ENCODE results near the gene MED26. TPM values are rescaled to one million over a fixed set of nuclear protein-coding genes. Genes with fewer than 3 reads are reported as not detected.

MED26 gene
- total RNA-seq, 1 experiment from 2014 or later = 11.4 TPM

DNA sequence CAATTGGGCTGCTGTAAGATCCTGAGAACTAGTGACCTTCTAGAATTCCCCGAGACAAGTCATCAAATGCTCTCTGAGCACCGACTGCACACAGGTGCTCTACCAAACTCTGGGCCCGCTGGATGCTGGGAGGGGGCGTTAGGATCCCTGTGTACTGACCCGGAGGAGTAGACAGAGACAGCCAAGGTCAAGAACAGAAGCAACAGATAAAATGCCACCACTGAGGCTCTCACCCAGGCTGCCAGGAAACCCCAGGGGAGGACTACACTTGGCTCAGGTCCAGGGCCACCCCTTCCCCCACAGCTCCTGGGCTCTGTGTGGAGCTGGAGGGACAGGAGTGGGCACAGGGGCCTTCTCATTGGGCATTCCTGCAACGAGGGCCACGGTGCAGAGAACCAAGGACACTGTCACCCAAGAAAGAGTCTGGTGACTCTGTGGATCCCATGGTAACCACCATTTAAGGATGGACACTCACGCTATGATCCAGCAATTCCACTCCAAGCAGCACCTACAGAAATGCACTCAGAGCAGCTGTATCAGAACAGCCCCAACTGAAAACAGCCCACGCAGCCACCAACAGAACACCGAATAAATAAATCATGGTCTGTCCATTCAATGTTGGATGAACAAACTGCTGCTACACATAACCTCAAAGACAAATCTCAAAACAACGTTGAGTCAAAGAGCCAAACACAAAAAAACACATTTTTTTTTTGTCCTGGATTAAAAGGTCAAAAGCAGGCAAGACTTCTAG is 39.0 kb downstream of the MED26 start:
- H3K27ac Mint-ChIP-seq = no peak overlapping the region; a peak in 1 of 7 replicates
- Histone ChIP-seq H3K27ac (ENCODE audit: insufficient read length, low read depth, low read length) (no peak overlapping the region), H4K8ac (replicated peaks; ENCODE audit: insufficient read length, low read depth, low read length) (no peak overlapping the region), H3K23ac (ENCODE audit: insufficient read length, low read depth, low read length) (no peak overlapping the region), H2BK15ac (ENCODE audit: low read depth, low read length) (no peak overlapping the region), H4K5ac (ENCODE audit: insufficient read length, low read depth, low read length) (no peak overlapping the region), H3K79me1 (ENCODE audit: insufficient read depth, low read depth, low read length, poor library complexity, severe bottlenecking) (peaks cover 6% of the 10 kb centered on the region), H3K4me2 (ENCODE audit: insufficient read depth, insufficient read length, low read length) (no peak overlapping the region), H2AK5ac (ENCODE audit: insufficient read length, low read length) (no peak overlapping the region), H3K27me3 (ENCODE audit: insufficient read depth, low read length) (no peaks in the 10 kb centered on the region), H3K23me2 (ENCODE audit: insufficient read length, low read depth, low read length, poor library complexity, severe bottlenecking) (no peaks in the 10 kb centered on the region), H4K91ac (ENCODE audit: insufficient read length, low read depth, low read length) (no peak overlapping the region), H2AFZ (ENCODE audit: low read length) (no peak overlapping the region), H3K9me3 (ENCODE audit: control insufficient read depth, low read depth, low read length) (no peaks in the 10 kb centered on the region), H2BK5ac (ENCODE audit: insufficient read length, low read length) (no peak overlapping the region), H2BK120ac (ENCODE audit: low read depth, low read length, poor library complexity, severe bottlenecking) (no peak overlapping the region), H3K14ac (ENCODE audit: insufficient read depth, low read length) (no peak overlapping the region; the same call in 1 of the 2 replicates), H3T11ph (ENCODE audit: low read length) (no peak overlapping the region), H2BK12ac (ENCODE audit: insufficient read length, low read depth, low read length) (no peak overlapping the region), H3K18ac (ENCODE audit: insufficient read length, low read depth, low read length) (no peak overlapping the region), H3K9ac (ENCODE audit: extremely low read depth, insufficient read length, low read length) (no peak overlapping the region), H3K79me2 (ENCODE audit: insufficient read depth, low read length) (peaks cover 22% of the 10 kb centered on the region; the same call in 1 of the 2 replicates), H3K4me1 (ENCODE audit: insufficient read depth, low read length) (peaks cover 20% of the 10 kb centered on the region), H3K56ac (ENCODE audit: insufficient read length, low read depth, low read length) (no peak overlapping the region), H2BK20ac (ENCODE audit: low read depth, low read length, poor library complexity, severe bottlenecking) (no peak overlapping the region), H3K4ac (ENCODE audit: low read depth, low read length) (no peak overlapping the region), H4K20me1 (ENCODE audit: control insufficient read depth, insufficient read depth, insufficient read length) (no peaks in the 10 kb centered on the region)
- no peaks in the 10 kb centered on the region for H3K27me3 Mint-ChIP-seq (ENCODE audit: low read depth)
- no peak overlapping the region for H3K4me3 Mint-ChIP-seq
- no peaks in the 10 kb centered on the region for H3K9me3 Mint-ChIP-seq
- WGBS (ENCODE audit: extremely low coverage, insufficient read length, low lambda C conversion rate) = no CpG with 5 or more reads among the region's 11 CpGs
- no peak for DNase-seq
- H3K4me1 Mint-ChIP-seq = peaks cover 66 to 76% of the 10 kb centered on the region in 2 experiments
- TF ChIP-seq, protein P1, sequence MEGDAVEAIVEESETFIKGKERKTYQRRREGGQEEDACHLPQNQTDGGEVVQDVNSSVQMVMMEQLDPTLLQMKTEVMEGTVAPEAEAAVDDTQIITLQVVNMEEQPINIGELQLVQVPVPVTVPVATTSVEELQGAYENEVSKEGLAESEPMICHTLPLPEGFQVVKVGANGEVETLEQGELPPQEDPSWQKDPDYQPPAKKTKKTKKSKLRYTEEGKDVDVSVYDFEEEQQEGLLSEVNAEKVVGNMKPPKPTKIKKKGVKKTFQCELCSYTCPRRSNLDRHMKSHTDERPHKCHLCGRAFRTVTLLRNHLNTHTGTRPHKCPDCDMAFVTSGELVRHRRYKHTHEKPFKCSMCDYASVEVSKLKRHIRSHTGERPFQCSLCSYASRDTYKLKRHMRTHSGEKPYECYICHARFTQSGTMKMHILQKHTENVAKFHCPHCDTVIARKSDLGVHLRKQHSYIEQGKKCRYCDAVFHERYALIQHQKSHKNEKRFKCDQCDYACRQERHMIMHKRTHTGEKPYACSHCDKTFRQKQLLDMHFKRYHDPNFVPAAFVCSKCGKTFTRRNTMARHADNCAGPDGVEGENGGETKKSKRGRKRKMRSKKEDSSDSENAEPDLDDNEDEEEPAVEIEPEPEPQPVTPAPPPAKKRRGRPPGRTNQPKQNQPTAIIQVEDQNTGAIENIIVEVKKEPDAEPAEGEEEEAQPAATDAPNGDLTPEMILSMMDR (conservative IDR thresholded peaks at IDR 0.05) = no peak
- peaks cover 0 to 4% (median 0%) of the 10 kb centered on the region in 3 experiments; a peak in 2 of 7 replicates for H3K36me3 Mint-ChIP-seq (ENCODE audit: insufficient read depth in 1 of 3, low read depth in 3 of 3)
